ENCODE measurements around the gene PRDM13. TPM values are rescaled to one million over a fixed set of nuclear protein-coding genes. Genes with fewer than 3 reads are reported as not detected.

PRDM13 gene
- 0.07 TPM in 1 of 2 replicates, not detected in the other for total RNA-seq

- ChIA-PET POLR2A (interaction anchor here (1.1 kb wide), 1 partner anchor 18 kb away, joined by 3 read pairs; no protein-coding TSS in a partner anchor), CTCF (no interaction called here)
- Mint-ChIP-seq H3K36me3 (ENCODE audit: low read depth) (no peaks in the 10 kb centered on the region), H3K4me1 (peaks cover 30% of the 10 kb centered on the region), H3K27me3 (peaks cover 78% of the 10 kb centered on the region), H3K27ac (no peak within 1 kb of the TSS), H3K4me3 (no peak within 1 kb of the TSS), H3K9me3 (peaks cover 2% of the 10 kb centered on the region)
- intact Hi-C loops (cut with micrococcal nuclease) = no loop called here
- DNase-seq (no peak), ATAC-seq (ENCODE audit: low read depth) (no peak)
- TF ChIP-seq CTCF (IDR thresholded peaks at IDR 0.05) = no peak
Observed at GRCh38 chr6:99606656-99607415, at the start of gene PRDM13. PRDM13 (plus strand) TSS chr6:99606833; CDS start chr6:99607035, 202 bp downstream.

GRCh38 chr6:99559057-99559456 is 47.6 kb upstream of the PRDM13 start:
- intact Hi-C loops (cut with micrococcal nuclease) = no loop called here
- POLR2A ChIA-PET = interaction anchor here (0.5 to 1.1 kb wide), 2 partner anchors 9 to 37 kb away, joined by 4 to 14 read pairs; partner anchors contain the start of gene CCNC
- H3K36me3 Mint-ChIP-seq (ENCODE audit: low read depth) = peaks cover 60% of the 10 kb centered on the region

GRCh38 chr6:99560668-99561067 is 46.0 kb upstream of the PRDM13 start:
- POLR2A ChIA-PET = interaction anchor here (0.6 kb wide), 1 partner anchor 43 kb away, joined by 6 read pairs; no protein-coding TSS in a partner anchor
- H3K4me1 Mint-ChIP-seq = peaks cover 14% of the 10 kb centered on the region

More at GRCh38 chr6:99559057-99559456, 47.6 kb upstream of the PRDM13 start:
- no peak for TF ChIP-seq CTCF (IDR thresholded peaks at IDR 0.05)
- no peaks in the 10 kb centered on the region for H3K9me3 Mint-ChIP-seq
- no peaks in the 10 kb centered on the region for H3K27me3 Mint-ChIP-seq
- CTCF ChIA-PET = no interaction called here
- H3K4me1 Mint-ChIP-seq = peaks cover 8% of the 10 kb centered on the region
- ATAC-seq (ENCODE audit: low read depth) (no peak), DNase-seq (no peak)
- no peak overlapping the region for H3K27ac Mint-ChIP-seq
- H3K4me3 Mint-ChIP-seq = no peak overlapping the region

DNA sequence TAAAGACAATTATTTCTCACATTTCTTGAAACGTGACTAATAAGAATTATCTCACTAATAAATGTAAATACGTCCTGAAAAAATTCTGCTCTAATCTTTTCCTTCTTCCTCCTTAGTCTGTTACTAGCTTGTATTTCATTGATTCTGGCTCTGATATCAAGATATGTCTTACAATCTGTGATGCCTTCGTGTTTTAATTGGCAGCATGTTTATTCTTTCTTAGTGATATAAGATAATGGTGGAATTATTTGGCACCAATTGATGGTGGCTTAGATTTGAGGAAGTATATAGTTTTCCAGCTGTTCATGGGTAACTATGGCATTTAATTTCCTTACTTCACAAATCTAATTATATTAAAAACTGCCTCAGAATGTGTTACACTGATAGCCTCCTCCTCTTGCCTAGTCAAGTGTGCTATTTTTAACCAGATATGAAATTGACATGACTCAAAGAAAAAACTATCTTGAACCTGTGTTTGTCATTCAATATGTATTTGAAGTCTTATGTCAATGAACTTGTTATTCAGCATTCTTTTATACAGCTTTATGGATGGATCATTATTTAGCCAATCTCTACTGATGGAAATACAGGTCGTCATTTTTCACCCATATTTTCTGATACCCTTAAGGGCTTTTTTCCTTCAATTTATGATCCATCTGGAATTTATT is 43.4 kb upstream of the PRDM13 start:
- Mint-ChIP-seq H3K27me3 (no peaks in the 10 kb centered on the region), H3K4me1 (peaks cover 30% of the 10 kb centered on the region), H3K9me3 (no peaks in the 10 kb centered on the region), H3K36me3 (ENCODE audit: low read depth) (peaks cover 28% of the 10 kb centered on the region), H3K4me3 (no peak overlapping the region), H3K27ac (no peak overlapping the region)
- intact Hi-C loops (cut with micrococcal nuclease) = no loop called here
- no peak for ATAC-seq (ENCODE audit: low read depth)
- no peak for TF ChIP-seq CTCF (IDR thresholded peaks at IDR 0.05)
- ChIA-PET POLR2A (no interaction called here), CTCF (no interaction called here)
- DNase-seq = no peak

More at GRCh38 chr6:99560668-99561067, 46.0 kb upstream of the PRDM13 start:
- Mint-ChIP-seq H3K27me3 (no peaks in the 10 kb centered on the region), H3K9me3 (no peaks in the 10 kb centered on the region), H3K27ac (no peak overlapping the region), H3K36me3 (ENCODE audit: low read depth) (peaks cover 46% of the 10 kb centered on the region), H3K4me3 (no peak overlapping the region)
- intact Hi-C loops (cut with micrococcal nuclease) = no loop called here
- DNase-seq (no peak), ATAC-seq (ENCODE audit: low read depth) (no peak)
- CTCF ChIA-PET = no interaction called here
- no peak for TF ChIP-seq CTCF (IDR thresholded peaks at IDR 0.05)
